Esophagus (tissue), 2 donors: ENCODE measurements around the gene TMEM269. TPM values are rescaled to one million over a fixed set of nuclear protein-coding genes. Genes with fewer than 3 reads are reported as not detected.

Experiments used
- H3K27ac ChIP-seq, 2 donors: one replicate each; pipeline ENCODE4 v1.5.1; 2013; ENCODE audit warnings: low read depth in 2 of 2, mild to moderate bottlenecking in 2 of 2, inconsistent platforms in 1 of 2, low read length in 1 of 2, moderate library complexity in 1 of 2
- H3K27me3 ChIP-seq, 2 donors: one replicate each; pipeline ENCODE4 v1.6.1; 2013; ENCODE audit warnings: low read length in 2 of 2, control low read depth in 1 of 2, mild to moderate bottlenecking in 1 of 2; ENCODE audit not compliant: insufficient read depth in 2 of 2, control insufficient read depth in 1 of 2
- H3K36me3 ChIP-seq, 2 donors: one replicate each; pipeline ENCODE4 v1.6.1; 2013; ENCODE audit warnings: low read length in 1 of 2; ENCODE audit not compliant: control insufficient read depth in 2 of 2, insufficient read depth in 2 of 2
- H3K4me1 ChIP-seq, 2 donors: one replicate each; pipeline ENCODE4 v1.6.1; 2013; ENCODE audit warnings: low read length in 1 of 2; ENCODE audit not compliant: control insufficient read depth in 2 of 2, insufficient read depth in 2 of 2
- H3K4me3 ChIP-seq, 2 donors: one replicate each; pipeline ENCODE4 v1.5.1; 2013; ENCODE audit warnings: low read length in 2 of 2, mild to moderate bottlenecking in 2 of 2, low read depth in 1 of 2, moderate library complexity in 1 of 2
- H3K9me3 ChIP-seq, 2 donors: one replicate each; pipeline ENCODE4 v1.6.1; 2013; ENCODE audit warnings: mild to moderate bottlenecking in 2 of 2, low read depth in 1 of 2, low read length in 1 of 2, moderate library complexity in 1 of 2; ENCODE audit not compliant: control insufficient read depth in 2 of 2, insufficient read depth in 1 of 2
- WGBS, 2 donors: extraction: QIAGEN DNeasy Blood & Tissue Kit; methylation state at CpG; one replicate each; pipeline ENCODE4 v1.1.7; 2013; 5-methylcytosine and 5-hydroxymethylcytosine counted together
- polyA plus RNA-seq, 2 donors: library from polyadenylated mRNA; stranded (reverse); fragments of 200-250 nt; gene quantifications; one replicate each; pipeline ENCODE4 v1.2.3, GENCODE V29; 2013
- donor health status: healthy with polysubstance abuse.
- donor health status: Bipolar disorder and iron deficiency.

Gene TMEM269
- polyA plus RNA-seq, 2 donors: 0.01 to 0.04 TPM

- no peak overlapping the region for H3K27ac ChIP-seq
- H3K27me3 ChIP-seq: no peaks in the 10 kb centered on the region
- H3K4me3 ChIP-seq: no peak overlapping the region
- H3K4me1 ChIP-seq: peaks cover 4 to 8% of the 10 kb centered on the region in 2 donors
- H3K9me3 ChIP-seq: peaks cover 0 to 2% of the 10 kb centered on the region in 2 donors
- H3K36me3 ChIP-seq: no peaks in the 10 kb centered on the region
- WGBS, 2 donors: 88 to 91% methylated on average over 18 of the region's 18 CpGs
Measured at GRCh38 chr1:42784547-42784945, 245 bp upstream of the TMEM269 start.

DNA sequence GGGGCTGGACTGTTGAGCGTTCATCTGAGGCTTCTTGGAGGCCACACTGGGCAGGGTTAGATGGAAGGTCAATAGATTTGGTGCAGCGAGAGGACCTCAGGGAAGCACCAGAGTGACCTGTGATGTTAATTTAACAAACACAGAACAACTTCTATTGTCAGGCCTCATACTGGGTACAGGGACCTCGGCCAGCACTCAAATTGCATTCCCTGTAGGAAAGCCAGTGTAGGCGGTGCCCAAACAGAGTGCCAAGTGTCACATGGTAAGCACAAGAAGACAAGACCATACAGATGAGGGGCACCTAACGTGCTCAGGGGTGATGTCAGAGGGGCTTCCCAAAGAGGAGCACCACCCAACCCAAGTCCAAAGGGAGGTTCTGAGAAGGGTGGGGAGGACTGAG, 1.3 kb downstream of the TMEM269 start:
- Histone ChIP-seq H3K27me3 (no peaks in the 10 kb centered on the region), H3K27ac (no peak overlapping the region), H3K4me3 (no peak overlapping the region), H3K4me1 (peaks cover 4 to 8% of the 10 kb centered on the region in 2 donors), H3K9me3 (peaks cover 0 to 2% of the 10 kb centered on the region in 2 donors), H3K36me3 (no peaks in the 10 kb centered on the region)
- WGBS, 2 donors: 82 to 85% methylated on average over 5 of the region's 5 CpGs

- Histone ChIP-seq H3K27me3 (no peaks in the 10 kb centered on the region), H3K36me3 (no peaks in the 10 kb centered on the region), H3K4me1 (peaks cover 4 to 8% of the 10 kb centered on the region in 2 donors), H3K27ac (no peak overlapping the region), H3K9me3 (peaks cover 0 to 2% of the 10 kb centered on the region in 2 donors), H3K4me3 (no peak overlapping the region)
- WGBS, 2 donors: 94 to 100% methylated on average over 1 of the region's 1 CpG
Measured at GRCh38 chr1:42788021-42788420, 3.2 kb downstream of the TMEM269 start.

DNA sequence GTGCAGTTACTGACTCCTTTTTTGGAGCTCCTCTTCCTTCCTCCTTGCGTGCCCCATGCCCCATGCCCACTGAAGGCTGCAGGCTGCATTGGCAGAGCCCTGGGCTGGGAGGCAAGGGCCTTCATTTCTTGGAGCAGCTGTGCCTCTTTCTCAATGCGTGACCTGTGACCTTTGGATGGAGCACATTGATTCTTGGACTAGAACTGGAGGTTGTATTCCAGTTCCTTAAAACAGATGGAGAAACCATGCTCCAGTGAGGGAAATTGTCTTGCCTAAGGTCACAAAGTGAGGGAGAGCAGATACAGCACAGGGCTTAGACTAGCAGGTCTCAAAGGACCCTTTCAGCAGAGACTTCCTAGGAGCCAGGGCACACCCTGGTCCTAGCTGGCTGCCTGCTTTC, 9.0 kb downstream of the TMEM269 start:
- Histone ChIP-seq H3K27me3 (no peaks in the 10 kb centered on the region), H3K27ac (no peak overlapping the region), H3K36me3 (no peaks in the 10 kb centered on the region), H3K9me3 (no peaks in the 10 kb centered on the region), H3K4me1 (no peaks in the 10 kb centered on the region), H3K4me3 (no peak overlapping the region)
- WGBS, 2 donors: 91 to 93% methylated on average over 2 of the region's 2 CpGs

DNA sequence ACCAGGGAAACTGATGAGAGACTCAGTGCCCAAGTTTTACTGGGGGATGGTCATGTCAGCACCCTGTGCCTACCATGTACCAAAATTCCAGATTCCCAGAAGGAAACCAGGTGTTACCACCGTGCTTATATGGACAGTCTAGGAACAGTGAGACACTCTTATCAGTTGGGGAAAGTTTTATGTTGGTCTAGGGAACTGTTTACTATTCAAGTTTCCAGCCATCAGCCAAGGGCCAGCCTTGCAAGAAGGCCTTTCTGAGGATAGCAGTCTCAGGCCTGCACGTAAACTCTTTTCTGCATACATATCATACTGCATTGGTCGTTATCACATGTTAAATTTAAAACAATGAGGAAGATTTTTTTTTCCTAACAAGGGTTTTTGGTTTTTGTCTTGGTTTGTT, 12.6 kb downstream of the TMEM269 start:
- WGBS, 2 donors: 79 to 94% methylated on average over 3 of the region's 3 CpGs
- H3K4me1 ChIP-seq: no peaks in the 10 kb centered on the region
- H3K36me3 ChIP-seq: no peaks in the 10 kb centered on the region
- no peaks in the 10 kb centered on the region for H3K9me3 ChIP-seq
- no peak overlapping the region for H3K27ac ChIP-seq
- H3K27me3 ChIP-seq: no peaks in the 10 kb centered on the region
- H3K4me3 ChIP-seq: no peak overlapping the region

DNA sequence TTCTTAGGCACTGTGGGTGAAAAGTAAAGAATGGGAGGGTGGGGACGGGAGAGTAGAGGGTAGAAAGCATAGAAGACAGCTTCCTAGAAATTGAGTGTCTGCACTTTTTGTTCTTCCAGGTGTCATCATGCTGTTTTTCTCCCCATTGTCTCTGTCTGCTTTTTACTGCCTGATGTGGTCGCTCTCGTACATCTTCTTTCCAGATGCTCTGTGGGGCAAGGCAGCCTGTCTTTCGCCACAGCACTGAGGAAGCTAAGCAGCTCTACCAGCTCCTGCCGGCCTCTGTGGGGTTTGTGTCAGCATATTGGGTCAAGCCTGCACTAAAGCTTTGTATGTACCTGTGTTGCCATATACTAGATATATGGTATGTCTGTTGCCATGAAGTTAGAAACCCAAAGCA, 13.2 kb downstream of the TMEM269 start:
- H3K9me3 ChIP-seq: no peaks in the 10 kb centered on the region
- no peak overlapping the region for H3K27ac ChIP-seq
- H3K36me3 ChIP-seq: no peaks in the 10 kb centered on the region
- WGBS, 2 donors: 90 to 91% methylated on average over 5 of the region's 5 CpGs
- H3K4me3 ChIP-seq: no peak overlapping the region
- H3K27me3 ChIP-seq: no peaks in the 10 kb centered on the region
- H3K4me1 ChIP-seq: no peaks in the 10 kb centered on the region

DNA sequence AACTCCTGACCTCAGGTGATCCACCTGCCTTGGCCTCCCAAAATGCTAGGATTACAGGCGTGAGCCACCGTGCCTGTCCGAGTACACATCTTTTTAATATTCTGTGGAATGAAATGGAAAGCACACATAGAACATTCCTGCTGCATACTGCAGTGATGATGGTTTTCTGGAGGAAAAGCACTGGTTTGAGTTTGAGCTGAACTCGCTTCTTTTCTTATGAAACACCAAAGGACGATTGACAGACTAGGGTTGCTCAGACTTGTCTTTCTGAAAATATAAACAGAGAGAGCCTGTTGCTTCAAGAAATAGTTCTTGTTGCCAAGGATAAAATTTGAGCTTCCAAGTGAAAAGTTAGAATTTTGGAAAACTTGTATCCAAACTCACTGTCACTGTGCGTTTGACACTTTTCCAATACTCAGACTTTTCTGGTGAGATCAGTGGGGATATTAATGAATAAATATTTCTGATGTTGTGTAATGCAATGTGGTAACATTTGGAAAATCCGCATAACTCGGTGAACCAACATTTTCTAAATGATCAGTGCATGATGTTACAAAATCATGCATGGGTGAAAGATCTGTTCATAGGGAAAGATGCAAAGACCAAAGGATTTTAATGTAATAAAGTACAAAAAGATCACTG, 17.2 kb downstream of the TMEM269 start:
- no peaks in the 10 kb centered on the region for H3K4me1 ChIP-seq
- 46 to 62% methylated on average over 8 of the region's 8 CpGs for WGBS, 2 donors

DNA sequence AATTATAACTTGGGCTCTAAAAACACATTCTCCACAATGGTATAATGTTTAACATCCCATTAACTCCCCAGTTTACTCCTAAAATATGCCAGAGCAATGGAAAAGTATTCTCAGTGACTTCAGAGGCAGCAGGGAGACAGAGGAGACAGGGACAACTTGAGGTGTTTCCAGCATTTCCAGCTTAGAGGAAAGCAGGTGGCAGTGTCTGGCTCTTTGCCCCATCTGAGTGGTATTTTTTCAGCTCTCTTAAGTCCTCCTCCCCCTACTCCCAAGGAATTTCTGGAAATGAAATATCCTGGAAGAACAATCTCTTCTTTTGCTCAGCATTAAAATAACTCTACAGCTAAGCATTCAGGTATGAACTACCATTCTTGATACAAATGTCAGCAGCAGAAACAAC, 21.4 kb downstream of the TMEM269 start:
- Histone ChIP-seq H3K9me3 (no peaks in the 10 kb centered on the region), H3K27ac (no peak overlapping the region), H3K4me3 (no peak overlapping the region), H3K27me3 (no peaks in the 10 kb centered on the region), H3K4me1 (no peaks in the 10 kb centered on the region), H3K36me3 (peaks cover 0 to 2% of the 10 kb centered on the region in 2 donors)

More for the DNA sequence above, 17.2 kb downstream of the TMEM269 start:
- H3K4me3 ChIP-seq: no peak overlapping the region
- no peak overlapping the region for H3K27ac ChIP-seq
- H3K27me3 ChIP-seq: no peaks in the 10 kb centered on the region
- no peaks in the 10 kb centered on the region for H3K9me3 ChIP-seq
- H3K36me3 ChIP-seq: no peaks in the 10 kb centered on the region

- Histone ChIP-seq H3K36me3 (peaks cover 0 to 4% of the 10 kb centered on the region in 2 donors), H3K27ac (no peak overlapping the region), H3K4me3 (no peak overlapping the region), H3K4me1 (no peaks in the 10 kb centered on the region), H3K9me3 (no peaks in the 10 kb centered on the region), H3K27me3 (no peaks in the 10 kb centered on the region)
- 90 to 93% methylated on average over 5 of the region's 5 CpGs for WGBS, 2 donors
Measured at GRCh38 chr1:42806593-42806992, 21.8 kb downstream of the TMEM269 start.

DNA sequence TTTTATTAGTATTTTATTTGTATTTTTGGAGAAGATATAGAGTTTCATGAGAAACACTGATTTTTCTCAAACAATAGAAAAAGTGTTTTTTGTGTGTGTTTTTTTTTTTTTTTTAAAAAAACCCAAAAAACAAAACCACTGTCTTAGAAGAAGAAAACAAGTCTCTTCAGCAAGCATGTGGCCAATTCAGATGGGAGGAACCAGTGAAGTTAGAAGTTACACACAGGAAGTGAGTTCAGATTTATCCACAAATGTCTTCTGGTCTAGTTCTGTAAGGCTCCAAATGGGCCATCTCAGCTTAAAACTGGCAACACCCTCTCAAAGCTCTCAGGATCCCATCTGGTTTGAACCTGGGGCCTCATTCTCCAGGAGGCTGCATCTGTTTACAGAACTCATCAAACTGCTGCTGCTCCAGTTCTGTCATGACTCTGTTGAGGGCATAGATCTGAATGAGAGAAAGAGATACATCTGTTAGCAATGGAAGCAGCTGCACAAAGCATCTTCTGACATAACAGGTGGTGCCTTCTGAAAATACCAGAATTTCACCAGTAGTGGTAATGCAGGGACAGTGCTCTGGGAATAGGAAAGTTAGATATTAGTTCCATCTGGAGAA, 22.4 kb downstream of the TMEM269 start:
- Histone ChIP-seq H3K9me3 (no peaks in the 10 kb centered on the region), H3K4me3 (no peak overlapping the region), H3K27me3 (no peaks in the 10 kb centered on the region), H3K4me1 (no peaks in the 10 kb centered on the region), H3K27ac (no peak overlapping the region), H3K36me3 (peaks cover 0 to 4% of the 10 kb centered on the region in 2 donors)
